Measurements from ENCODE around the gene TTLL8.

GRCh38 chr22:50051930-50052329, 6.2 kb downstream of the TTLL8 start:
- TF ChIP-seq CTCF (IDR thresholded peaks at IDR 0.05; ENCODE audit: poor library complexity): no peak
- TF ChIP-seq EZH2 (IDR thresholded peaks at IDR 0.05; ENCODE audit: borderline replicate concordance): no peak
- no peak for TF ChIP-seq EZH2phosphoT487 (IDR thresholded peaks at IDR 0.05; ENCODE audit: low read depth, severe bottlenecking, unreplicated experiment)
